PC-9 (cell line): ENCODE results near the gene MTCL3.
A peak's percentile ranks its signal among the peaks of the same experiment; 100 is the strongest.

ENCODE experiments used
- BruUV-seq: library from RNA; stranded (reverse); fragments of 400-500 nt; replicated peaks from 2 replicates; lab custom pipeline; 2021; lab: Mats Ljungman, UMichigan
- CTCF ChIA-PET: fragments of 300-600 bp; sonication (Branson Sonifier 250); formaldehyde crosslinking; loops from one replicate; lab custom pipeline; 2022; ENCODE audit warnings: antibody characterized with exemption; lab: Charles Lee
- POLR2A ChIA-PET: fragments of 300-600 bp; sonication (Branson Sonifier 250); formaldehyde crosslinking; loops from one replicate; lab custom pipeline; 2022; ENCODE audit warnings: antibody characterized with exemption; ENCODE audit not compliant: unreplicated experiment; lab: Charles Lee
- DNase-seq, 2 experiments: peaks; one replicate each; pipeline versions ENCODE4 v3.0.0 to v3.0.0-alpha.2; 2015 to 2022; ENCODE audit warnings: mixed read lengths in 1 of 2
- H2AFZ ChIP-seq: fragments of 200-600 bp; sonication (generic); 2 replicates; pipeline ENCODE4 v1.8.1; 2017; ENCODE audit warnings: antibody characterized with exemption
- H3F3A ChIP-seq: fragments of 200-600 bp; sonication (generic); 2 replicates; pipeline ENCODE4 v1.8.1; 2017; ENCODE audit warnings: antibody characterized with exemption, mild to moderate bottlenecking, low read depth; ENCODE audit not compliant: insufficient read depth
- H3K27ac ChIP-seq: fragments of 200-600 bp; sonication (generic); 2 replicates; pipeline ENCODE4 v1.6.1; 2016; ENCODE audit warnings: mixed run types
- H3K27me3 ChIP-seq: fragments of 200-600 bp; sonication (generic); 2 replicates; pipeline ENCODE4 v1.6.1; 2016; ENCODE audit warnings: low read depth, mixed run types; ENCODE audit not compliant: insufficient read depth
- H3K36me3 ChIP-seq: fragments of 200-600 bp; sonication (generic); 2 replicates; pipeline ENCODE4 v1.6.1; 2016; ENCODE audit warnings: low read depth, mixed run types
- H3K4me1 ChIP-seq: fragments of 200-600 bp; sonication (generic); replicated peaks from 2 replicates; pipeline ENCODE4 v1.6.1; 2016; ENCODE audit warnings: mixed run types; ENCODE audit not compliant: insufficient read depth
- H3K4me2 ChIP-seq: fragments of 200-600 bp; sonication (generic); 2 replicates; pipeline ENCODE4 v1.6.1; 2017; ENCODE audit warnings: mixed run types
- H3K4me3 ChIP-seq: fragments of 200-600 bp; sonication (generic); 2 replicates; pipeline ENCODE4 v1.6.1; 2016; ENCODE audit warnings: mixed run types
- H3K79me2 ChIP-seq: fragments of 200-600 bp; sonication (generic); 2 replicates; pipeline ENCODE4 v1.6.1; 2017; ENCODE audit warnings: low read depth, mixed run types
- H3K9me2 ChIP-seq: fragments of 200-600 bp; sonication (generic); 2 replicates; pipeline ENCODE4 v1.8.1; 2017; ENCODE audit warnings: mild to moderate bottlenecking; ENCODE audit not compliant: insufficient read depth
- H3K9me3 ChIP-seq: fragments of 200-600 bp; sonication (generic); 2 replicates; pipeline ENCODE4 v1.8.1; 2016; ENCODE audit warnings: low read depth; ENCODE audit not compliant: insufficient read depth
- H4K20me1 ChIP-seq: fragments of 200-600 bp; sonication (generic); 2 replicates; pipeline ENCODE4 v1.8.1; 2017; ENCODE audit not compliant: insufficient read depth
- EZH2 ChIP-seq: fragments of 200-600 bp; sonication (generic); IDR thresholded peaks from 2 replicates; pipeline ENCODE4 v1.8.0; 2017; ENCODE audit warnings: antibody characterized with exemption, low read depth
- intact Hi-C: fragments of 100-400 bp; cut with micrococcal nuclease; formaldehyde crosslinking; loops from one replicate; pipeline ENCODE4 v1.10.0; 2022; ENCODE audit not compliant: unreplicated experiment
- TF ChIP-seq, protein P1 (sequence below): fragments of 200-600 bp; sonication (generic); conservative IDR thresholded peaks from 2 replicates; pipeline ENCODE4 v1.6.1; 2017; ENCODE audit warnings: mixed run types, antibody characterized with exemption, mild to moderate bottlenecking, moderate library complexity

The MTCL3 gene

DNA sequence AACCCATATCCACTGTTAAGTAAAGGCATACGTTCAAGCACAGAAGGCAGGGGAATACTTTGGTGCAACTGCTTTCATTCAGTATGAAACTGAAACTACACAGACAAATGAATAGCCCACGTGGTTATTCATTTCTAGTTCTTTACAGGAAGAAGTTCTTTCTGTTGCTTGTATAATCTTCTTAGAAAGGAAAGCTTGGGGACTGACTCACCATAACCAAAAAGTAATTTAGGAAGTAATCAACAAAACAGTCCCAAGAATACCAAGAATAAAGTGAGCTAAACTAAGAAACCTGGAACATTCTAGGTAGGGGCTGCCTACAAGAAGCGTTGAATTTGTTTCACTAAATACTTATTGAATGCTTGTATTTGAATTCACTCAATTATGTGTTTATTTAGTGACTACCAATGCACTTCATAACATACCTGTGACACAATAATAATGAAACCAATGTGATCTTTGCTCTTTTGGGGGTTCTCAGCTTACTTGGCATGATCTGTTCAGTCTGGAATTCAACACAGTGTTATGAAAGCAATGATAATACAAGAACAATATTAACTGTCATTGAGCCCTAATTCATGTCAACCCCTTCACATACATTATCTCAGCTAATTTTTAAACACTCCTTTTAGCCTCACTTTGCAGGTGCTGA, 34.8 kb downstream of the MTCL3 start:
- H4K20me1 ChIP-seq, result no peaks in the 10 kb centered on the region
- H3K9me2 ChIP-seq, result no peaks in the 10 kb centered on the region
- DNase-seq, result peak in 1 of 2 experiments; percentile 83
- BruUV-seq, result no TSS peak
- TF ChIP-seq, protein P1, sequence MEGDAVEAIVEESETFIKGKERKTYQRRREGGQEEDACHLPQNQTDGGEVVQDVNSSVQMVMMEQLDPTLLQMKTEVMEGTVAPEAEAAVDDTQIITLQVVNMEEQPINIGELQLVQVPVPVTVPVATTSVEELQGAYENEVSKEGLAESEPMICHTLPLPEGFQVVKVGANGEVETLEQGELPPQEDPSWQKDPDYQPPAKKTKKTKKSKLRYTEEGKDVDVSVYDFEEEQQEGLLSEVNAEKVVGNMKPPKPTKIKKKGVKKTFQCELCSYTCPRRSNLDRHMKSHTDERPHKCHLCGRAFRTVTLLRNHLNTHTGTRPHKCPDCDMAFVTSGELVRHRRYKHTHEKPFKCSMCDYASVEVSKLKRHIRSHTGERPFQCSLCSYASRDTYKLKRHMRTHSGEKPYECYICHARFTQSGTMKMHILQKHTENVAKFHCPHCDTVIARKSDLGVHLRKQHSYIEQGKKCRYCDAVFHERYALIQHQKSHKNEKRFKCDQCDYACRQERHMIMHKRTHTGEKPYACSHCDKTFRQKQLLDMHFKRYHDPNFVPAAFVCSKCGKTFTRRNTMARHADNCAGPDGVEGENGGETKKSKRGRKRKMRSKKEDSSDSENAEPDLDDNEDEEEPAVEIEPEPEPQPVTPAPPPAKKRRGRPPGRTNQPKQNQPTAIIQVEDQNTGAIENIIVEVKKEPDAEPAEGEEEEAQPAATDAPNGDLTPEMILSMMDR, result no peak
- no peak for TF ChIP-seq EZH2
- peak overlapping the region; percentile 62 for H3K27ac ChIP-seq
- intact Hi-C loops, result loop anchor here (5.0 kb wide), 1 partner anchor 33 kb away; the partner anchor contains the start of gene MTCL3
- peaks cover 45% of the 10 kb centered on the region for H3K4me1 ChIP-seq
- H3K79me2 ChIP-seq, result no peaks in the 10 kb centered on the region
- H3K36me3 ChIP-seq, result no peaks in the 10 kb centered on the region
- peak overlapping the region; percentile 60 for H3K4me2 ChIP-seq
- POLR2A ChIA-PET, result interaction anchor here (0.6 kb wide), 1 partner anchor 172 kb away, joined by 4 read pairs; no protein-coding TSS in a partner anchor
- CTCF ChIA-PET, result no interaction called here
- no peaks in the 10 kb centered on the region; the same call in 1 of the 2 replicates for H3K9me3 ChIP-seq
- H3K4me3 ChIP-seq, result peak overlapping the region; percentile 12; the same call in 1 of the 2 replicates
- peaks cover 14% of the 10 kb centered on the region for H3F3A ChIP-seq
- H2AFZ ChIP-seq, result peak overlapping the region; percentile 26
- no peaks in the 10 kb centered on the region for H3K27me3 ChIP-seq

DNA sequence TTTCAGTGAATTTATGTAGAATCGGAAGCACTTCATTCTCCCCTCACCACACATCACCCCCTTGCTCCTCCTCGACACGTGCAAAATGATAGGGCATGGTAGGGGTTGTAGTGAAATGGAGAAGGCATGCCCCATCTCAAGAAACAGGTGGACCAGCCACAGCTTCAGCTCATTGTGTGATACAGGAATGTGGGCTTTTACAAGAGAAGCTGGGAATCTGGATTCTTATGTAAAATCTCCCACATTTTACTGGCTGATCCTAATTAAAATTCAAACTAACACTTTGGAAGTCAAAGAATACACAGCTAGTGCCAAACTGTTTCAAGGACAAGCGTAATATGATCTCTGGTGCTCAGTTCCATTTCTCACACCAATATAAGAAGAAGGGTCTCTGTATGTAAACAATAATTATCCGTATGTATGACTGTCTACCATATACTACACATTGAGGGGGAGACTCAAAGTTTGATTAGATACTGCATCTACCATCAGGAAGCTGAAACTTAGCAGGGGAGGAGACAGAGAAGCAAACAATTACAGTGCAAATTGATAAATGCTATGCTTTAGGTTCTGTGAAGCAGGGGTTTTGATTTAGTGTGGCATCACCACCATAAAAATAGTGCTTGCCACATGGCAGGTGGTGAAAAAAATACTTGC, 35.6 kb downstream of the MTCL3 start:
- H2AFZ ChIP-seq, result peak overlapping the region; percentile 26

DNA sequence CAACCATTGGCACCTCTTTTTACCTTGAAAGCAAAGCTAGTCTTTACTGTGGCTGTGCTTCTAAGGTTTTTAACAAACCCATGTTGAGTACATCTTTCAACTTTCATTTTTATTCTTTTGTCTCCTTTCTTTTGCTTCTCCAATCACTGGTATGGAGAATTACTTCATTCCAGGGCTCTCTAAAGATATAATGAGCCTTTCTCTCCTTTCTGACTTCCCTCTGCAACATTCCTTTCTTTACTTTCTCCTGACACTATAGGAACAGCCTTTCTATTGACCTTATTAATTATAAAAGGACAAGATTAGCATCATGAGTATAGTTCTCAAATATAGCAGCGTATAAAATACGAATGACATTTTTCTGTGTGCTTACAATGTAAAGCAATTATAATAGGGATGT, 36.8 kb downstream of the MTCL3 start:
- Histone ChIP-seq H3K27me3 (no peaks in the 10 kb centered on the region), H3K9me2 (no peaks in the 10 kb centered on the region), H2AFZ (no peak overlapping the region), H3K9me3 (no peaks in the 10 kb centered on the region; the same call in 1 of the 2 replicates), H3K36me3 (no peaks in the 10 kb centered on the region), H3F3A (peaks cover 14% of the 10 kb centered on the region), H3K79me2 (no peaks in the 10 kb centered on the region), H3K4me1 (peaks cover 45% of the 10 kb centered on the region), H3K4me3 (no peak overlapping the region), H4K20me1 (no peaks in the 10 kb centered on the region), H3K4me2 (peak overlapping the region; percentile 45), H3K27ac (peak overlapping the region; percentile 48)
- no peak for TF ChIP-seq EZH2
- TF ChIP-seq, protein P1, result no peak
- no TSS peak for BruUV-seq
- intact Hi-C loops, result loop anchor here (5.0 kb wide), 1 partner anchor 35 kb away; the partner anchor contains the start of gene MTCL3
- DNase-seq, result no peak
- ChIA-PET POLR2A (no interaction called here), CTCF (no interaction called here)

More for the DNA sequence above, 35.6 kb downstream of the MTCL3 start:
- Histone ChIP-seq H3K9me3 (no peaks in the 10 kb centered on the region; the same call in 1 of the 2 replicates), H3F3A (peaks cover 14% of the 10 kb centered on the region), H3K36me3 (no peaks in the 10 kb centered on the region), H3K27ac (peak overlapping the region; percentile 62), H3K4me2 (peak overlapping the region; percentile 60), H3K27me3 (no peaks in the 10 kb centered on the region), H3K79me2 (no peaks in the 10 kb centered on the region), H3K9me2 (no peaks in the 10 kb centered on the region), H3K4me1 (peaks cover 45% of the 10 kb centered on the region), H3K4me3 (peak overlapping the region; percentile 12; the same call in 1 of the 2 replicates), H4K20me1 (no peaks in the 10 kb centered on the region)
- DNase-seq, result no peak
- CTCF ChIA-PET, result no interaction called here
- POLR2A ChIA-PET, result no interaction called here
- TF ChIP-seq, protein P1, result no peak
- TF ChIP-seq EZH2, result no peak
- BruUV-seq, result no TSS peak
- intact Hi-C loops, result loop anchor here (5.0 kb wide), 1 partner anchor 34 kb away; the partner anchor contains the start of gene MTCL3
